NCI-H146 treated with DMSO at 0.1 percent for 48 hours (cell line): ENCODE measurements around the gene SLC13A2.

Experiments used
- DNase-seq: peaks from one replicate; lab custom pipeline; 2025; ENCODE audit not compliant: unreplicated experiment; lab: John Stamatoyannopoulos, UW

Gene SLC13A2

DNA sequence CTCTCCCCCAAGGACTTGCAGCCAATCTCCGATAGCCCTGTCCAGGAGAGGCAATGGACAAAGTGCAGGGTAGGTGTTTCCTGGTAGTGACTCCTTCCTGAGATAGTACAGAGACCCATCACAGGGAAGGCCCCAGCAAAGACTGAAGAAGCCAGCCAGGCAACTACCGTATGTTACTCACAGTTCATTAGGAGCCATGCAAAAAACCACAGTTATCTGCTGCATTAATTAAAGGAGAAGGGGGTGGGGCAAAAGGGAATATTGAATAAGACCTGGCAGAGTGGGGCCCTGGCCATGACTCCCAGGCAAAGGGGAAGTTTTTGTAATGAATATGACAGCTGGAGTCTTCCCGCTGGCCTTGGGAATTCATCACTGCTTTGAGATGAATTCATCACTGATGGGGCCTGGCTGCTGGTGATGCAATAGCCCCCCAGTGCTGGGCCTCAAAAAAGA lies 2.5 kb upstream of the SLC13A2 start:
- DNase-seq = no peak

DNA sequence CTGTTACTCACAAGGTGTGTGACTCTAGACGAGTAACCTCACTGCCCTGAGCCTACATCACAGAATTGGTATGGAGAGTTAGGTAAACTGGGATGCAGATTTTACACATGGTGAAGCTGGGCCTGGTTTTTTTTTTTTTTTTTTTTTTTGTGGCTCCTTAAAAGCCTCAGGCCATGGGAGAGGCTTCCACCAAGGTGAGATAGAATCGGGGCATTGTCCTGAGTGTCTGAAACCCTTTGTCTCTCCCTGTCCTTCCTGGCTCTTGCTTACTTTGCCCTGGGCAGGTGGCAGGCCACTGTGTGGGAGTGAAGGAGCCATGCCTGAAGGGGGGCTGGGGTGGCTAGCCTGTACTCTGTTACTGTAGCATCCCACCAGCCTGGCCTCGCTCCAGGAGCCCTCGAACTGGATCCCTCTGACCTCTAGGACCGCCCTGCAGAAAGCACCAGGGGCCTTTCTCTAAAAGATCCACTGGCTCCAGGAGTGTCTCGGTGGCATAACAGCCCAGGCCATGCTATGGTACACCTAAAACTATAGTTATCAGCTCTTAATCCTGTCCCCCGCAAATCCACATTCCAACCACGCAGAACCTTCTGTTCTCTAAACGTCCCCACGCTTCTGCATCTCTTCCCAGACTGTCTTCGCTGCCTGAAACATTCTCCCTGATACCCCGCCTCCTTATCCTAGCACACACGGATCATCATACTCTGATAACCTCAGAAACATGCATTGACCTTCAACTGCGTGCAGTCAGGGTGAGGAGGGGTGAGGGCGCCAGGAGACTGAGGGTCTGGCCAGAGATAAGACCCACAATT lies 1.7 kb upstream of the SLC13A2 start:
- DNase-seq = no peak

DNA sequence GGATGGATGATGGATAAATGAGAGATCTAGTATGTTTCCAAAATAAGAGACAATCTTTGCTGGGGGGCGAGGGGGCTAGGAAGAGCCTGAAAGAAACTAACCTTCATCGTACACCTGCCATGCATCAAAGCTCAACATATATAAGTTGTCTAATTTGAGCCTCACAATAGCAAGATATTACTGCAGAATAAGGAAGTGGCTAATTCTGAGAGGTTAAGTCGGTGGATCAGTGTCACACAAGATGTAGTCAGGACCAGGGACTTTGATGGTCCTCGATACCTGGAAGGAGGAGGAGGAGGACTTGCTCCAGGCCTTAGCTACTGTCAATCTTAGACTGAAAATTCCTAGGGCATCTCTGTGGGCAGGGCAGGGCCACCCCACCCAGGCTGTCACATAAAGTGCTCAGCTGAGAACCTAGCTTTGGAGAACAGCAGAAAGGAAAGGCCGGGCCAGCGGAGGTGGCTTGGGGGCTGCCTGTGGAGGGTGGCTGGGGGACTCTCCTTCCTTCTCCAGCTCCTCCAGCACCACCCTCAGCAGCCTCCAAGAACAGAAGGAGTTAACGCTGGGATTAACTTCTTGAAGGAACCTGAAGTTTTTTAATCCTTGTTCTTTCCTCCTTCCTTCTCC lies 460 bp upstream of the SLC13A2 start:
- DNase-seq = no peak

DNA sequence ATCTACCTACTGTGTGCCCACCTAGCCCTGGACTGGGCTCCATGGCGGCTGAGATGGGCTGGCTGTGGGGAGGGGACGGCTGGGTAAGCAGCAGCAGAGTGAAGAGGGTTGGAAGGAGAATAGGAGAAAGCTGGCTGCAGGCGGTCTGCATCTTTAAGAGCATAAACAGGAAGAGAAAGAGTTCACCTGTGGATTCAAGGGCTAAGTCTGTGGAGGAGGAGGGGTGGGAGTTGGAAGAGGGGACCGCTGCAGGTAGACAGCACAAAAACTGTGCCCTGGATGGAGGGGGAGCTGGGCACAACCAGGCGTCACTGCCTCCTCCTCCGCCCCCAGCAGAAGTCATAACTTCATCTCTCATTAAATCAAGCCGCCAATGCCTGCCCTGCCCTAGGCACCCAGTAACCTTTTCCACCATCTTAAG lies 677 bp downstream of the SLC13A2 start:
- no peak for DNase-seq

DNA sequence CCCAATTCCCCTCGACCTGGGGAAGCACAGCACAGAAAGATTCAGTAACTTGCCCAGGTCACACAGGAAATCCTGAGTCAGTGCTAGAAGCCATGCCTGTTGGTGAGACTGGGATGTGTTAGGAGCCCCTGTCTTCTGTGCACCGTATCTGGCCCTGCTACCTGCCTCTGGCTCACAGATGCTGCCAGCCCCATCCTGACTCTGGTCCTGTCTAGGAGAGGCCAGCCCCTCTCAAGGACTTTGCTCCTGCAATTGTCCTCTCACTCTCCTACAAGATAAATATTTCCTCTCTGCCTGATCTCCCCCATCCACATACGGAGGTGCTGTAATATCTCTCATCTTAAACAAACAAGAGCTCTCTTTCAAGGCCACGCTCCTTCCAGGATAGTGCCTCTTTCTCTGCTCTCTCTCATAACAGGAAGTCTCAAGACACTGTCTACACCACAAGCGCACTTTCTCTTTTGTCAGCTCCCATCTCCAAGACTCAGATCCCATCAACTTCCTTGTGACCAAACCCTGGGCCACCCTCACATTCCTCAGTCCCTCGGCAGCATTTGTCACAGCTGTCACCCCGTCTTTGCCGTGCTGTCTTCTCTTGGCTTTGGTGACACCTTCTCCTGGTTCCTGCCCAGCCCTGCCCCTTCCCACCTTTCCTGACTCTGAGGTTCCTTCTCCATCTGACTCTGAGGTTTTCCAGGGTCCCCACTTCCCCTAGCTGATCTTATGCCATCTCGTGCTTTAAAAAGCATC lies 1.9 kb downstream of the SLC13A2 start:
- no peak for DNase-seq

DNA sequence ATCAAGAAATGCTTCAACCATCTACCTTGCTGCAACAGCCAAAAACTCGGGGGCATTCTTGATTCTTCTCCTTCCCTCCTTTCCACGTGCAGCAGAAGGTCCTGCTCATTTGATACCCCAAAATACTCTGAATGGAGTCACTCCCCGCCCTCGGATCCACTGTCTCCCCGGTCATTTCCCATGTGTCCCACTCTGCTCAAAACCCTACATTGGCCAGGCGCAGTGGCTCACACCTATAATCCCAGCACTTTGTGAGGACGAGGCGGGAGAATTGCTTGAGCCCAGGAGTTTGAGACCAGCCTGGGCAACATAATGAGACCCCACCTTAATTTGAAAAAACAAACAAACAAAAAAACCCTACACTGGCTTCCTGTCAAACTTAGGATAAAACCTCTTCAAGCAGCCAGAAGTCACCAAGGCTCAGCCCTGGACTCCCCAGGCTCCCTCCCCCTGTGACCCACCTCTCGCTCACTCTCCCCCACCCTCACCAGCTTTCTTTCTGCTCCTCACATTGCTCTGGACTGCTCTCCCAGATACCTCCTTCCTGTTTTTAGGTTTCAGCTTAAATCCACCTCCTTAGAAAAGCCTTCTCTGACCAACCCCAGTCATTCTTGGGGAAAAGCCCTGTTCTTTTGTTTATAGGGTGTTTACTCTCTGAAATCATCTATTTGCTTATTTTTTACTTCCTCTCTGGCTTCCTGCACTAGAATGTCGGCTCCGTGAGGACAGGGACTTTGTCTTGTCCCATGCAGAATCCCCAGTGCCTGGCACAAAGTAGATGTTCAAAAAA lies 2.8 kb downstream of the SLC13A2 start:
- no peak for DNase-seq

DNA sequence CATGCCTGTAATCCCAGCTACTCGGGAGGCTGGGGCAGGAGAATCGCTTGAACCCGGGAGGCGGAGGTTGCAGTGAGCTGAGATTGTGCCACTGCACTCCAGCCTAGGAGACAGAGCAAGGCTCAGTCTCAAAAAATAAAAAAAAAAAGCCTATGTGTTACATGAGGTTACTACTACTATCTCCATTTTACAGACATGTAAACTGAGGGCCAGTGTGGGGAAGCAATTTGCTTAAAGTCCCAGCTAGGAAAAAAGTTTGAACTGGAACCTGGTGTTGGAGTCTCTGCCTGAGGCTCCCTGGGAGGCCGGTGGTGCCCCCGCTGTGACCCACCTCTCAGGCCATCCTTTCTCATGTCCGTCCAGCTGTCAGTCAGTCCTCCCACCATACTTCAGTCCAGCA lies 4.5 kb downstream of the SLC13A2 start:
- no peak for DNase-seq

DNA sequence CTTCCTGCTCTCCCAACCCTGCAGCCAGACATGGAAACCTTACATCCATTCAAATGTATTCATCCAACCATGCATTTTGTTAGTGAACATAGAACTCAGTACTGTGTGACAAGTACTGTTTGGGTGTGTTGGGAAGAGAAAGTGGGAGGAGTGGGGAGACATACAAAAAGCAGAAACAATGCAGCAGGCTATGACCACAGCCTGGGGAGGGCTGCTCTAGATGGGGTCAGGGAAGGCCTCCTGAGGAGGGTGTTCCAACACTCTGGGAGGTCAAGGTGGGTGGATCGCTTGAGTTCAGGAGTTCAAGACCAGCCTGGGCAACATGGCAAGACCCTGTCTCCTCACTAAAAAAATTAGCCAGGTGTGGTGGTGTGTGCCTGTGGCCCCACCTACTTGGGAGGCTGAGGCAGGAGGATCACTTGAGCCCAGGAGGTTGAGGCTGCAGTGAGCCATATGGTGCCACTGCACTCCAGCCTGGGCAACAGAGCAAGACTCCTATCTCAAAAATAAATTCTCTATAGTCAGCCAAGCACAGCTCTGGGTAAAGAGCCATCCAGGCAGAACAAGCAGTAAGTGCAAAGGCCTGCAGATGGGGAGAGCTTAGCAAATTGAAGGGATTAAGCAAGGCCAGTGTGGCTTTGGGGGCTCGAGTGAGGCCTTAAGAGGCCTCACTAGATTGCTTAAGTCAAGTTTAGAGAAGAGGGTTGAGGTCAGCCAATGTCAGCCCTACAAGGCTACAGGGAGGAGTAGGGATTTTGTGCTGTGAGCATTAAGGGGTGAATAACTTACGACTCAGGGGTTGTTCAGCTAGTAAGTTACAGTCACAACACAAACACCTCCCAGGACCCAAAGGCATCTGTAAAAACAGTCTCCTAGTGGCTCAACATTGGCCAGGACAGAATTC lies 5.5 kb downstream of the SLC13A2 start:
- no peak for DNase-seq

DNA sequence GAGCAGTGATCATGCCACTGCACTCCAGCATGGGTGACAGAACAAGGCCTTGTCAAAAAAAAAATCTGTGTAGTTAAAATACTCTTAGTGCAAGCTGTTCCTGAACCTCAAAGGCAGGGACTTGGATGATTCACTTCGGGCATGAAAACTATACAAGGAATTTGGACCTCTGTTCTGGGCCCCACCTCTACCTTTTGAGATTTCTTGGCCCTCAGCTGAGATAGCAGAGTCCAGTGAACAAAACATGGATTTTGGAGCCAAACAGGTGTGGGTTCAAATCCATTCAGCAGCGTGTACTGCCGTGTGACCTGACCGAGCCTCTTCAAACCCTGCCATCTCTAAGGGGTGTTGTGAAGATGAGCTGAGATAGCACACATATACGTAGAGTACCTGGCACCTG lies 6.8 kb downstream of the SLC13A2 start:
- DNase-seq = no peak

DNA sequence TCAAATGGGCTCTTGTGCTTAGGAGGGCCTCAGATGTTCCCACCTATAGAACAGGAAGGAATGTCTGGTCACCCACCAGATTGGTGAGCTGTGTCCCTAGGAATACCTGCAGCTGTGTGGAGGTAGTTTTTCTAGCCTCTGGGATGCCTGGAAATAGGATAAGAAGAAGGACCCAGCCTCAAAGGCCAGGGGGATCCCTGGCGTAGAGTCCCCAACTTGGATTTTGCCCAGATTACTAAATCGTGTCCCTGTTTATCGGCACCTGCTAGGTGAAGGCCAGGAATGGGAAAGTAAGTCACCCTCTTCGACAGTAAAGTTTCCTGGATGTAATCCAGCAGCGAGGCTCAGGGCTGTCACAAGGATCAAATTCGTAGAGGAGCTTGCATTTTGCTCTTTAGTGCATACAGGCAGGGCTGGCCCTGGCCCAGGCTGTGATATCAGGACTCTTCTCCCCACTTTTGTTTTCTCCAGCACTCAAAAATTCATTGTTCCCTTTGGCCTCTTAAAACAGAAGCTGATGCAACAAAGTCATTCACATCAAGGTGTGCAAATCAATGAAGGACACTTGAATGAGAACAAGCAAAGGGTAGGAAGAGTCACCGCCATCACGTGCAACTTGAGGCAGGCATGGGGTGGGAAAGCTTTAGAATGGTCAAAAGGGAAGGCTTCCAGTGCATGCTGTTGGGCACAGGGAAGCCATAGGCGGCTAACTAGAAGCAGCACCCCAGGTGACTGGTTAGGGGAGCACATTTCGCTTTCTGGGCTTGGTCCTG lies 7.5 kb downstream of the SLC13A2 start:
- no peak for DNase-seq

DNA sequence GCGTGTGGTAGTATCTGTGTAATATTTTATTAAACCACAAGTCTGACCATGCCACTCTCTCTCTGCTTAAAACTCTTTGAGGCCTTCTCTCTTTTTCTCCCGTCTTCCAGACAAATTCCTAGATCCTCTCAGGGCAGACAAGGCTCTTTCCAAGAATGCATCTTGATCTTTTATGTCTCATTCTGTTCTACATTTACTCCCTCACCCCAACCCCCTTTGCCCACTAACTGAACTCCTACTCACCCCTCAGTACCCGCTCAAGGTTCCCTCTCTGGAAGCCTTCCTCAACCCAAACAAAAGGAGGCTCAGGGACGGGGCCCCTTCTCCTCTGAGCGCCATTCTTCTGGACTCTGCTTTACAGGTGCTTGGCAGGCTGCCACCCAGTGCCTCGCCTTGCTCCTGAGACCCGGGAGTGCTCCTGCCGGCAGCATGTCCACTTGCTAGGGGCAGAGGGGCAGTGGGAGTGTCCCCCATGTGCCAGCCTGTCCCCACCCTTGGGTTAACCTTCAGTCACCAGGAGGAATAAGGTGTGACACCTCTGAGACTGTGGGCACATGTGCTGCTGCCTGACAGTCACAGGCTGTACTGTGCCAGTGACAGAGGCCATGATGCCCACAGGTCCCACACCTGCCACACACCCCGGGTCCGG lies 9.2 kb downstream of the SLC13A2 start:
- no peak for DNase-seq

DNA sequence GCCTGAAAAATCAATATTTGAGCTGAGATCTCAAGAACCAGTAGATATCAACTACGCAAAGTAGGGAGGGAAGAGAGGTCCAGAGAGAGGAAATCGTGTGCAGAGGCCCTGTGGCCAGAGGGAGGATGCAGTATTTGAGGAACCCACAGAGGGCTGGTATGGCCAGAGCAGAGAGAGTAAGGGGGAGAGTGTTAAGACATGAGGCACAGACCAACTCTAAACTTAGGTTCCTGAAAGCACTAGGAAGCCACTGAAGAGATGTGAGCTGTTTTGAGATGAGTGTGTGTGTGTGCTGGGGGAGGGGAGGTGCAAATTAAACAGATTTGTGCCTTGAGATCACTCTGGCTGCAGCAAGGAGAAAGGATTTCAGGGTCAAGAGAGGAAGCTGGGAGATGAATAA lies 10.9 kb downstream of the SLC13A2 start:
- no peak for DNase-seq

DNA sequence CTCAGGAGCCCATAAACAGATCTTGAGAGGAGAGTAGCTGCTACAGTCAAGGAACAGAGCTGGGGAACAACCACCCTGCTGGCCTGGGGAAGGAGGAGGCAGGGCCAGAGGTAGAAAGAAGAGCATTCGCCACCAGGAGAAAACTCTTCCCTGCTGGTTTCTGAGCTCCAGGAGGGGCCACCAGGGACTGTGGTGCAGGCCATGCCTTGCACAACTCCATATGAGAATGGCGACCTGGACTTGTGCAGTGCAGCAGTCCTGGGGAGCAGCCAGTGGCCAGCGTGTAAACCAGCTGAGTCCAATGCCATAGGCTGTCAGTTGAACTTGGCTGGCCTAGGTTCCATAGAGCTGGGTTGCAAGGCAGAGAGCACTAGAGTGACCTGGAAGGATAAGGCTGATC lies 11.6 kb downstream of the SLC13A2 start:
- no peak for DNase-seq

DNA sequence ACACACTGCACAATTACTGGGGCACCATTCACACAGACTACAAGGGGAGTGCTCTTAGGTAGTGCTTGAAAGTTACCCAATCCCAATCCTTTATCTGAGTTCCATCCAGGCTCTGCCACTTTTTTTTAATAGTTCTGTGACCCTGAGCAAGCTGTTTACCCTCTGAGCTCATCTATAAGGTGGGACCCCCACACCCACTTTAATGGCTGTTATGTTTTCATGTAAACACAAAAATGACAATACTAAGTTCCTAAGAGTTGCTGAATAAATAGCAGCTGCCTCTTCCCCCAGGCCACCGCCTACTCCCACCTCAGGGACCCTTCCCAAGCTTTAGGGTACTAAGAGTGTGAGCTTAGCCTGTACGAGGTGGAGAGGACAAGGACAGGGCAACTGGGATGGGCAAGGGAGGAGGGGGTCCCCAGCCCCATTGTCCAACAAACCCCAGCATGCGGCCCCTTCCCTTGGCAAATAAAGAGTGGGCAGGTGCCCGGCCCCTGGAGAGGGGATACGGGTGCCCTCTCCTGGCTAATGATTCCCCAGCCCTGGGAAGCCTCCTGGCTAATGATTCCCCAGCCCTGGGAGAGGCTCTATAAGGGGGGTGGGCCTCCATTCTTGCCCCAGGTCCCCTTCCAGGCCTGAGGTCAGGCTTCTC lies 14.6 kb downstream of the SLC13A2 start:
- no peak for DNase-seq

DNA sequence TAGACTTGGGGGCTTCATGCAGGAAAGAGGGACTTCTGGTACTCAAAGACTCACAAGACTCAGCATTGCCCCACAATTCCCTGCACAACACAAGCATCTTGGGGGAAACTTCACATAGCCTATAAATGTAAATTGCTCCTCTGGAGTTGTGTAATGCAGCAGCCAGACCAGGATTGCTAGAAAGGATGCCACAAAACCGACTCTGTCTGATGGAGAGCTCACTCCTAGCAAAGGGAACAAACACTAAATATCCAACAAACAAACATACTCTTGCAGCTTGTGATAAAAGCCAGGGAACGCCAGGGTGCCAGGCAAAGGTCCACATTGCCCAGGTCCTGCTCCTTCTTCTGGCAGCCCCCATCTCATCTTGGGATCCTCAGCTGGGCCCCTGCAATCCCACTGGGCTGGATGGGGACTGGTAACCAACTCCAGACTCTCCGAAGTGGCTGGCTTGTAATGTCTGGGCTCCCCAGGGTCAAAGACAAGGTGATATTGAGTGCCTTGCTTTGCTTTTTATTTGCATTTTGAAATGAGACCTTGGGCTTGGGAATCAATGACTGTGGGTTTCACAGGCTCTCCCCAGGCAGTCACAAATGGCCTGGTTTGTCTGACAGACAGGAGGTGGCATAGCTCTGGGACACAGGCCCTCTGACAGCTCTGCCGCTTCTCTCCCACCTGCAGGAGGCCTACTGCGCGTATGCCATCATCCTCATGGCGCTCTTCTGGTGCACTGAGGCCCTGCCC lies 15.3 kb downstream of the SLC13A2 start:
- DNase-seq = no peak

DNA sequence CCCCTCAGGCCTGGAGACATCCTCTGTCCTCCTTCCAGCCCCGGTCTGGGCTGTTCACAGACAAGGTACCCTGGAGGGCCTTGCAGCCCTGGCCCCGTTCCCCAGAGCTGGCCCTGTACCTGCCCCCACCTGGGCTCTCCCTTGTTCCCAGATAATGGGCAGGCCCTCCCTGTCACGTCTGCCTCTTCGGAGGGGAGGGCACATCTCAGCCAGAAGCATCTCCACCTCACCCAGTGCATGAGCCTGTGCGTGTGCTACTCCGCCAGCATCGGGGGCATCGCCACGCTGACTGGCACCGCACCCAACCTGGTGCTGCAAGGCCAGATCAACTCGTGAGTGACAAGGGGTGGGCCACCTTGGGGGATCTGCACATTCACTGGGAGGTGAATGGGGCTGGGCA lies 17.8 kb downstream of the SLC13A2 start:
- no peak for DNase-seq

DNA sequence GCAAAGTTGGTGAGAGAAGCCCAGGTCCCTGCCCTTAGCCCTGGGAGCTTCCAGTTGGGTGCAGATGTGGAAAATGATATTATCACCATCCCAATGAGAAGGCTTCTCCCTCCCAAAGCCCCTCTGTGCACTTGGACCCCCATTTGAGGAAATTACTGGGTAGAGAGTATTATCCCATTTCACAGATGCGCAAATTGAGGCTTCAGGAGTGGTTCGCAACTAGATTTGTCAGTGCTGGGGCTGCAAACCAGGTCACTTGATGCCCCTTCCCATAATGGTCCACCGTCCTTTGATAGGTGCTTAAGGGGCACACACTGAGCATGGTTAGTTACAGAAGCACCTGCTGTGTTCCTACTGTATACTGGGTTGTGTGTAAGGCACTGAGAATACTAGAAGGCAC lies 18.4 kb downstream of the SLC13A2 start:
- DNase-seq = no peak
